SK-N-SH (cell line): ENCODE measurements around the gene FUT9.

Experiments
- CHD2 ChIP-seq: fragments of 150-350 bp; IDR thresholded peaks from 2 replicates; pipeline ENCODE4 v1.6.1; 2018; ENCODE audit warnings: low read length; ENCODE audit not compliant: partially characterized antibody
- CTCF ChIP-seq: fragments of 200-600 bp; sonication (generic); IDR thresholded peaks from 2 replicates; pipeline ENCODE4 v1.6.1; 2017; ENCODE audit warnings: antibody characterized with exemption, mild to moderate bottlenecking, moderate library complexity
- FOXJ3 ChIP-seq: sonication (generic); formaldehyde crosslinking; IDR thresholded peaks from 2 replicates; pipeline ENCODE4 v1.5.1; 2020; ENCODE audit warnings: mild to moderate bottlenecking, missing genetic modification reagents
- FOXM1 ChIP-seq: IDR thresholded peaks from 2 replicates; pipeline ENCODE4 v1.4.0; 2012; ENCODE audit warnings: low read depth, mild to moderate bottlenecking
- GATA2 ChIP-seq: sonication (generic); formaldehyde crosslinking; IDR thresholded peaks from 2 replicates; pipeline ENCODE4 v1.5.0; 2020; ENCODE audit warnings: mild to moderate bottlenecking, missing genetic modification reagents
- JUND ChIP-seq: IDR thresholded peaks from 2 replicates; pipeline ENCODE4 v1.4.0; 2012
- MXI1 ChIP-seq: IDR thresholded peaks from 2 replicates; pipeline ENCODE4 v1.6.1; 2012; ENCODE audit warnings: mild to moderate bottlenecking, low read depth, low read length, improper control_type of control experiment
- POLR2AphosphoS5 ChIP-seq: IDR thresholded peaks from 2 replicates; pipeline ENCODE4 v1.6.1; 2012; ENCODE audit warnings: low read depth, low read length
- RAD21 ChIP-seq: IDR thresholded peaks from 2 replicates; pipeline ENCODE4 v1.6.1; 2012; ENCODE audit warnings: mild to moderate bottlenecking, low read length
- RFX5 ChIP-seq: IDR thresholded peaks from 2 replicates; pipeline ENCODE4 v1.6.1; 2012; ENCODE audit warnings: mild to moderate bottlenecking, improper control_type of control experiment, low read length
- SMC3 ChIP-seq: IDR thresholded peaks from 2 replicates; pipeline ENCODE4 v1.6.1; 2012; ENCODE audit warnings: low read depth, low read length, improper control_type of control experiment
- TCF12 ChIP-seq: IDR thresholded peaks from 2 replicates; pipeline ENCODE4 v1.4.0; 2012

GRCh38 chr6:96151707-96152106 lies 135.9 kb downstream of the FUT9 start:
- TF ChIP-seq GATA2 (CRISPR knock-in tag), result no peak
- no peak for TF ChIP-seq RAD21
- TF ChIP-seq CHD2, result no peak
- no peak for TF ChIP-seq FOXM1
- no peak for TF ChIP-seq CTCF
- no peak for TF ChIP-seq RFX5
- no peak for TF ChIP-seq MXI1
- no peak for TF ChIP-seq FOXJ3 (CRISPR knock-in tag)
- no peak for TF ChIP-seq POLR2AphosphoS5
- no peak for TF ChIP-seq JUND
- no peak for TF ChIP-seq SMC3
- no peak for TF ChIP-seq TCF12
